Esophagus squamous epithelium (tissue), 4 donors: ENCODE measurements around the gene HSD17B12.

Experiments used
- CTCF ChIP-seq, 6 experiments: fragments of 450-650 bp in 4 of 6; fragments of 200-600 bp in 2 of 6; sonication (generic) in 2 of 6; IDR thresholded peaks; one replicate each; pipeline ENCODE4 v1.5.1; 2016 to 2019; ENCODE audit warnings: antibody characterized with exemption in 6 of 6, mild to moderate bottlenecking in 4 of 6, moderate library complexity in 4 of 6
- POLR2A ChIP-seq, 4 donors: fragments of 450-650 bp; IDR thresholded peaks; one replicate each; pipeline ENCODE4 v1.6.1; 2017; ENCODE audit warnings: antibody characterized with exemption in 4 of 4, mild to moderate bottlenecking in 4 of 4, moderate library complexity in 3 of 4

- no peak for TF ChIP-seq POLR2A (IDR thresholded peaks at IDR 0.05)
- no peak for TF ChIP-seq CTCF (IDR thresholded peaks at IDR 0.05)
Measured at GRCh38 chr11:43648888-43649287, 31.6 kb upstream of the HSD17B12 start.
